Ammon's horn (tissue), 1 donor: ENCODE data around the gene FBXO28.

Experiments
- DNase-seq: peaks from one replicate; pipeline ENCODE4 v3.0.0-alpha.2; 2016; ENCODE audit warnings: low spot score

The FBXO28 gene

GRCh38 chr1:224095867-224096266, 18.0 kb upstream of the FBXO28 start:
- DNase-seq, result no peak

GRCh38 chr1:224096773-224097172, 17.1 kb upstream of the FBXO28 start:
- DNase-seq, result no peak

GRCh38 chr1:224098007-224098406, 15.9 kb upstream of the FBXO28 start:
- no peak for DNase-seq

GRCh38 chr1:224106568-224107281, 7.2 kb upstream of the FBXO28 start:
- DNase-seq, result no peak

- DNase-seq, result no peak
Observed at GRCh38 chr1:224107282-224107625, 6.7 kb upstream of the FBXO28 start.

GRCh38 chr1:224108991-224109390, 4.9 kb upstream of the FBXO28 start:
- no peak for DNase-seq

- DNase-seq, result no peak
Observed at GRCh38 chr1:224109981-224110380, 3.9 kb upstream of the FBXO28 start.

- DNase-seq, result no peak
Observed at GRCh38 chr1:224113005-224113404, 906 bp upstream of the FBXO28 start.

GRCh38 chr1:224113545-224113917, 380 bp upstream of the FBXO28 start:
- no peak for DNase-seq

GRCh38 chr1:224114787-224115175, 870 bp downstream of the FBXO28 start:
- no peak for DNase-seq

GRCh38 chr1:224116131-224116530, 2.2 kb downstream of the FBXO28 start:
- peak; percentile 49 for DNase-seq

GRCh38 chr1:224118688-224119087, 4.8 kb downstream of the FBXO28 start:
- DNase-seq, result no peak

- no peak for DNase-seq
Observed at GRCh38 chr1:224123136-224123535, 9.2 kb downstream of the FBXO28 start.

- DNase-seq, result no peak
Observed at GRCh38 chr1:224124220-224124619, 10.3 kb downstream of the FBXO28 start.

GRCh38 chr1:224127925-224128819, 14.3 kb downstream of the FBXO28 start:
- DNase-seq, result no peak

- DNase-seq, result no peak
Observed at GRCh38 chr1:224131253-224131652, 17.3 kb downstream of the FBXO28 start.

- DNase-seq, result no peak
Observed at GRCh38 chr1:224132901-224133300, 19.0 kb downstream of the FBXO28 start.

GRCh38 chr1:224133741-224134299, 19.9 kb downstream of the FBXO28 start:
- DNase-seq, result no peak

- no peak for DNase-seq
Observed at GRCh38 chr1:224137518-224137917, 23.6 kb downstream of the FBXO28 start.

- no peak for DNase-seq
Observed at GRCh38 chr1:224138198-224138597, 24.3 kb downstream of the FBXO28 start.

- DNase-seq, result no peak
Observed at GRCh38 chr1:224141693-224142092, 27.8 kb downstream of the FBXO28 start.

GRCh38 chr1:224149709-224150108, 35.8 kb downstream of the FBXO28 start:
- DNase-seq, result no peak

GRCh38 chr1:224151117-224151516, 37.2 kb downstream of the FBXO28 start:
- DNase-seq, result no peak
